SK-N-SH (cell line): ENCODE measurements around the gene CALN1. TPM values are rescaled to one million over a fixed set of nuclear protein-coding genes. Genes with fewer than 3 reads are reported as not detected.

ENCODE experiments used
- CTCF ChIA-PET: fragments of 300-600, 350-600 bp; formaldehyde crosslinking; extraction: SDS; loops from one replicate; lab custom pipeline; 2021; lab: Yijun Ruan, JAX
- POLR2A ChIA-PET: fragments of 350-600 bp; sonication (Branson Sonifier 250); formaldehyde crosslinking; extraction: SDS; loops from one replicate; lab custom pipeline; 2020; ENCODE audit warnings: antibody characterized with exemption, inconsistent platforms; lab: Yijun Ruan, JAX
- DNase-seq: peaks from one replicate; pipeline ENCODE4 v3.0.0; 2012
- H2AFZ ChIP-seq: fragments of 200-600 bp; sonication (generic); 2 replicates; pipeline ENCODE4 v1.8.1; 2016; ENCODE audit warnings: antibody characterized with exemption, mild to moderate bottlenecking, low read depth
- H3F3A ChIP-seq: fragments of 200-600 bp; sonication (generic); replicated peaks from 2 replicates; pipeline ENCODE3; 2016; ENCODE audit warnings: antibody characterized with exemption, mild to moderate bottlenecking; ENCODE audit not compliant: insufficient read depth
- H3K27ac ChIP-seq, 2 experiments: fragments of 200-500 bp in 1 of 2; fragments of 200-600 bp in 1 of 2; sonication (Bioruptor generic) in 1 of 2; sonication (generic), shearing (Covaris generic) in 1 of 2; 2 replicates each; pipeline versions ENCODE4 v1.5.1 to v1.6.1; 2014 to 2016; ENCODE audit warnings: low read depth in 2 of 2, inconsistent platforms in 1 of 2, low read length in 1 of 2, mild to moderate bottlenecking in 1 of 2, mixed read lengths in 1 of 2
- H3K27me3 ChIP-seq: fragments of 200-600 bp; sonication (generic), shearing (Covaris generic); 2 replicates; pipeline ENCODE4 v1.6.1; 2016; ENCODE audit warnings: mixed run types; ENCODE audit not compliant: insufficient read depth
- H3K36me3 ChIP-seq, 2 experiments: fragments of 200-500 bp in 1 of 2; fragments of 200-600 bp in 1 of 2; sonication (Bioruptor generic) in 1 of 2; sonication (generic) in 1 of 2; replicated peaks in 1 of 2; 2 replicates each; pipeline versions ENCODE3 to v1.5.1; 2014 to 2016; ENCODE audit warnings: low read length in 1 of 2, mild to moderate bottlenecking in 1 of 2; ENCODE audit not compliant: insufficient read depth in 2 of 2, control insufficient read depth in 1 of 2
- H3K4me1 ChIP-seq, 2 experiments: fragments of 200-500 bp in 1 of 2; fragments of 200-600 bp in 1 of 2; sonication (Bioruptor generic) in 1 of 2; sonication (generic), shearing (Covaris generic) in 1 of 2; 2 replicates each; pipeline versions ENCODE4 v1.5.1 to v1.6.1; 2014 to 2016; ENCODE audit warnings: low read depth in 1 of 2, low read length in 1 of 2, mixed run types in 1 of 2; ENCODE audit not compliant: insufficient read depth in 2 of 2, control insufficient read depth in 1 of 2
- H3K4me2 ChIP-seq: fragments of 200-600 bp; sonication (generic), shearing (Covaris generic); 2 replicates; pipeline ENCODE4 v1.6.1; 2017; ENCODE audit warnings: mixed run types
- H3K4me3 ChIP-seq, 2 experiments: fragments of 200-500 bp in 1 of 2; fragments of 200-600 bp in 1 of 2; sonication (Bioruptor generic) in 1 of 2; sonication (generic), shearing (Covaris generic) in 1 of 2; 2 replicates each; pipeline versions ENCODE4 v1.5.1 to v1.8.1; 2014 to 2016; ENCODE audit warnings: low read depth in 2 of 2, inconsistent platforms in 1 of 2, low read length in 1 of 2, mild to moderate bottlenecking in 1 of 2, mixed read lengths in 1 of 2, moderate library complexity in 1 of 2
- H3K79me2 ChIP-seq: fragments of 200-600 bp; sonication (generic); 2 replicates; pipeline ENCODE4 v1.8.1; 2017; ENCODE audit warnings: mild to moderate bottlenecking; ENCODE audit not compliant: insufficient read depth
- H3K9ac ChIP-seq: fragments of 200-600 bp; sonication (generic); 2 replicates; pipeline ENCODE4 v1.6.1; 2017; ENCODE audit warnings: mixed run types
- H3K9me2 ChIP-seq: fragments of 200-600 bp; sonication (generic); 2 replicates; pipeline ENCODE4 v1.6.1; 2017; ENCODE audit warnings: mixed run types
- H3K9me3 ChIP-seq: fragments of 200-600 bp; sonication (generic); 2 replicates; pipeline ENCODE4 v1.6.1; 2017; ENCODE audit warnings: mixed run types, mild to moderate bottlenecking, moderate library complexity
- H4K20me1 ChIP-seq: fragments of 200-600 bp; sonication (generic); 2 replicates; pipeline ENCODE4 v1.6.1; 2017; ENCODE audit warnings: mild to moderate bottlenecking, mixed run types; ENCODE audit not compliant: insufficient read depth
- ELF1 ChIP-seq: IDR thresholded peaks from 2 replicates; pipeline ENCODE4 v1.4.0; 2012
- FOXM1 ChIP-seq: IDR thresholded peaks from 2 replicates; pipeline ENCODE4 v1.4.0; 2012; ENCODE audit warnings: low read depth, mild to moderate bottlenecking
- GABPA ChIP-seq: IDR thresholded peaks from 2 replicates; pipeline ENCODE4 v1.4.0; 2012; ENCODE audit warnings: low read depth, mild to moderate bottlenecking
- GATA2 ChIP-seq: sonication (generic); formaldehyde crosslinking; IDR thresholded peaks from 2 replicates; pipeline ENCODE4 v1.5.0; 2020; ENCODE audit warnings: mild to moderate bottlenecking, missing genetic modification reagents
- MEF2A ChIP-seq: IDR thresholded peaks from 2 replicates; pipeline ENCODE4 v1.4.0; 2012; ENCODE audit warnings: low read depth, borderline replicate concordance
- NFIC ChIP-seq: IDR thresholded peaks from 2 replicates; pipeline ENCODE4 v1.4.0; 2012; ENCODE audit warnings: borderline replicate concordance
- NRF1 ChIP-seq: IDR thresholded peaks from 2 replicates; pipeline ENCODE4 v1.6.1; 2012; ENCODE audit warnings: low read depth, mild to moderate bottlenecking, low read length
- RCOR1 ChIP-seq: fragments of 150-350 bp; IDR thresholded peaks from 2 replicates; pipeline ENCODE4 v1.6.1; 2017; ENCODE audit warnings: antibody characterized with exemption, low read length
- TAF1 ChIP-seq: IDR thresholded peaks from 2 replicates; pipeline ENCODE4 v1.6.1; 2012; ENCODE audit warnings: low read depth, mild to moderate bottlenecking, low read length, moderate library complexity, borderline replicate concordance
- TEAD4 ChIP-seq: IDR thresholded peaks from 2 replicates; pipeline ENCODE4 v1.4.0; 2012; ENCODE audit warnings: mild to moderate bottlenecking, borderline replicate concordance; ENCODE audit not compliant: insufficient read depth
- YY1 ChIP-seq: IDR thresholded peaks from 2 replicates; pipeline ENCODE4 v1.4.0; 2012; ENCODE audit warnings: low read depth, mild to moderate bottlenecking
- WGBS: methylation state at CpG from one replicate; pipeline ENCODE4 v1.1.6; 2017; ENCODE audit warnings: low lambda C conversion rate; 5-methylcytosine and 5-hydroxymethylcytosine counted together
- polyA plus RNA-seq, 3 experiments: library from polyadenylated mRNA; depleted of rRNA; stranded (reverse); fragments of >200 nt; gene quantifications; 2 replicates each; pipeline ENCODE4 v1.2.3, GENCODE V29; 2012
- TF ChIP-seq, protein P1 (sequence below): fragments of 150-350 bp; IDR thresholded peaks from 2 replicates; pipeline ENCODE4 v1.6.1; 2017; ENCODE audit warnings: antibody characterized with exemption, low read length, low read depth, borderline replicate concordance
- TF ChIP-seq, protein P2 (sequence below): IDR thresholded peaks from 2 replicates; pipeline ENCODE4 v1.4.0; 2012; ENCODE audit warnings: low read depth, borderline replicate concordance
- TF ChIP-seq, protein P3 (sequence below): IDR thresholded peaks from 2 replicates; pipeline ENCODE4; 2012
- TF ChIP-seq, protein P4 (sequence below): IDR thresholded peaks from 2 replicates; pipeline ENCODE4 v1.6.1; 2012; ENCODE audit warnings: mild to moderate bottlenecking, low read depth, low read length, moderate library complexity
- TF ChIP-seq, protein P5 (sequence below): fragments of 150-350 bp; IDR thresholded peaks from 2 replicates; pipeline ENCODE4 v1.6.1; 2016; ENCODE audit warnings: mild to moderate bottlenecking, low read depth, low read length

Gene CALN1
- polyA plus RNA-seq, 1 of the 3 experiments (the other 2 are of a cell fraction): not detected

DNA sequence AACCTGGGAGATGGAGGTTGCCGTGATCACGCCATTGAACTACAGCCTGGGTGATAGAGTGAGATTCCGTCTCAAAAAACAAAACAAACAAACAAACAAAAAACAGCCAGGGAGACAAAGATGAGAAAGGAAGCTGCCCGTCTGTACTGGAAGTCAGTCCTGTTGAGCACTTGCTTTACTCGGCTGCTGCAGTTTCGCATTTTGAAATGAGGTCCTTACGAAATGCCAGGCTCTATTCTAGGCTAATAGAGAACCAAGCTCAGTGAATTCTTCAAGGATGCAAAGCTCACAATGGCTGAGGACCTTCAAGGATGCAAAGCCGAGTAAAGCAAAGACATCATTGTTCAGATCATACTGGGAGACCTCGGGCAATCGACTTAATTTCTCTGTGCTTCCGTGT, 333.3 kb downstream of the CALN1 start:
- H3K79me2 ChIP-seq: no peaks in the 10 kb centered on the region
- no peak overlapping the region for H3K9ac ChIP-seq
- WGBS: 54% methylated on average over 11 of the region's 11 CpGs
- no peaks in the 10 kb centered on the region for H3K27me3 ChIP-seq
- CTCF ChIA-PET: no interaction called here
- H3F3A ChIP-seq: no peaks in the 10 kb centered on the region
- no peaks in the 10 kb centered on the region for H3K36me3 ChIP-seq
- H3K27ac ChIP-seq: no peak overlapping the region
- H3K4me1 ChIP-seq: no peaks in the 10 kb centered on the region; a peak in 1 of 4 replicates
- H3K4me2 ChIP-seq: no peak overlapping the region
- TF ChIP-seq NFIC (no peak), FOXM1 (no peak), YY1 (no peak)
- TF ChIP-seq, protein P1, sequence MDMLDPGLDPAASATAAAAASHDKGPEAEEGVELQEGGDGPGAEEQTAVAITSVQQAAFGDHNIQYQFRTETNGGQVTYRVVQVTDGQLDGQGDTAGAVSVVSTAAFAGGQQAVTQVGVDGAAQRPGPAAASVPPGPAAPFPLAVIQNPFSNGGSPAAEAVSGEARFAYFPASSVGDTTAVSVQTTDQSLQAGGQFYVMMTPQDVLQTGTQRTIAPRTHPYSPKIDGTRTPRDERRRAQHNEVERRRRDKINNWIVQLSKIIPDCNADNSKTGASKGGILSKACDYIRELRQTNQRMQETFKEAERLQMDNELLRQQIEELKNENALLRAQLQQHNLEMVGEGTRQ: no peak
- no peaks in the 10 kb centered on the region for H3K9me2 ChIP-seq
- no peak for DNase-seq
- no peak overlapping the region for H3K4me3 ChIP-seq
- POLR2A ChIA-PET: no interaction called here
- no peak overlapping the region for H2AFZ ChIP-seq
- H4K20me1 ChIP-seq: no peaks in the 10 kb centered on the region
- 0 out of 2 replicates have a peak, but pooled peaks cover 8% of the 10 kb centered on the region for H3K9me3 ChIP-seq

DNA sequence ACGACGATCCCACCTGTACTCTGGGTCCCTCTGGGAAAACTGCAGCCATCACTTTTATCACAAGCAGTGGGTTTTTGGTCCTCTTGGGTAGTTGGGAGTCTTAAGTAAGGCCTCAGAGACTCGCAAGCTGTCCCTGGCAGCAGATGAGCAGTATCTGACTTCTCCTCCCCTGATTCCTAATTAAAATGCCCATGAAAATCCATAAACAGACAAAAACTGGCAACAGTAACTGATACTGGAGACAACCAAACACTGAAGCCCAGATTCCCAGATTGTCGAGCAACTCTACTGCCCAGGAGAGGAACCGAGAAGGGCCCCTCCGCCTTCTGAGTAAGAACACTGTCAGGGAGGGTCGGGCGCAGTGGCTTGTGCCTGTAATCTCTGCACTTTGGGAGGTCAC, 333.8 kb downstream of the CALN1 start:
- DNase-seq: no peak

More for the DNA sequence above, 333.8 kb downstream of the CALN1 start:
- no peaks in the 10 kb centered on the region; a peak in 1 of 4 replicates for H3K4me1 ChIP-seq
- H3K27ac ChIP-seq: no peak overlapping the region
- WGBS: 56% methylated on average over 8 of the region's 8 CpGs
- H3K36me3 ChIP-seq: no peaks in the 10 kb centered on the region
- 0 out of 2 replicates have a peak, but pooled peaks cover 8% of the 10 kb centered on the region for H3K9me3 ChIP-seq
- H3K9ac ChIP-seq: no peak overlapping the region
- POLR2A ChIA-PET: no interaction called here
- H3F3A ChIP-seq: no peaks in the 10 kb centered on the region
- no peak overlapping the region for H3K4me3 ChIP-seq
- no peaks in the 10 kb centered on the region for H3K79me2 ChIP-seq
- no peaks in the 10 kb centered on the region for H3K27me3 ChIP-seq
- TF ChIP-seq TEAD4 (no peak), TAF1 (no peak), NFIC (no peak), RCOR1 (no peak), GATA2 (CRISPR knock-in tag) (no peak), NRF1 (no peak), ELF1 (no peak), GABPA (no peak), MEF2A (no peak), FOXM1 (no peak)
- TF ChIP-seq, protein P2, sequence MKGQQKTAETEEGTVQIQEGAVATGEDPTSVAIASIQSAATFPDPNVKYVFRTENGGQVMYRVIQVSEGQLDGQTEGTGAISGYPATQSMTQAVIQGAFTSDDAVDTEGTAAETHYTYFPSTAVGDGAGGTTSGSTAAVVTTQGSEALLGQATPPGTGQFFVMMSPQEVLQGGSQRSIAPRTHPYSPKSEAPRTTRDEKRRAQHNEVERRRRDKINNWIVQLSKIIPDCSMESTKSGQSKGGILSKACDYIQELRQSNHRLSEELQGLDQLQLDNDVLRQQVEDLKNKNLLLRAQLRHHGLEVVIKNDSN: no peak
- TF ChIP-seq, protein P3, sequence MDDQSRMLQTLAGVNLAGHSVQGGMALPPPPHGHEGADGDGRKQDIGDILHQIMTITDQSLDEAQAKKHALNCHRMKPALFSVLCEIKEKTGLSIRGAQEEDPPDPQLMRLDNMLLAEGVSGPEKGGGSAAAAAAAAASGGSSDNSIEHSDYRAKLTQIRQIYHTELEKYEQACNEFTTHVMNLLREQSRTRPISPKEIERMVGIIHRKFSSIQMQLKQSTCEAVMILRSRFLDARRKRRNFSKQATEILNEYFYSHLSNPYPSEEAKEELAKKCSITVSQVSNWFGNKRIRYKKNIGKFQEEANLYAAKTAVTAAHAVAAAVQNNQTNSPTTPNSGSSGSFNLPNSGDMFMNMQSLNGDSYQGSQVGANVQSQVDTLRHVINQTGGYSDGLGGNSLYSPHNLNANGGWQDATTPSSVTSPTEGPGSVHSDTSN: no peak
- TF ChIP-seq, protein P4, sequence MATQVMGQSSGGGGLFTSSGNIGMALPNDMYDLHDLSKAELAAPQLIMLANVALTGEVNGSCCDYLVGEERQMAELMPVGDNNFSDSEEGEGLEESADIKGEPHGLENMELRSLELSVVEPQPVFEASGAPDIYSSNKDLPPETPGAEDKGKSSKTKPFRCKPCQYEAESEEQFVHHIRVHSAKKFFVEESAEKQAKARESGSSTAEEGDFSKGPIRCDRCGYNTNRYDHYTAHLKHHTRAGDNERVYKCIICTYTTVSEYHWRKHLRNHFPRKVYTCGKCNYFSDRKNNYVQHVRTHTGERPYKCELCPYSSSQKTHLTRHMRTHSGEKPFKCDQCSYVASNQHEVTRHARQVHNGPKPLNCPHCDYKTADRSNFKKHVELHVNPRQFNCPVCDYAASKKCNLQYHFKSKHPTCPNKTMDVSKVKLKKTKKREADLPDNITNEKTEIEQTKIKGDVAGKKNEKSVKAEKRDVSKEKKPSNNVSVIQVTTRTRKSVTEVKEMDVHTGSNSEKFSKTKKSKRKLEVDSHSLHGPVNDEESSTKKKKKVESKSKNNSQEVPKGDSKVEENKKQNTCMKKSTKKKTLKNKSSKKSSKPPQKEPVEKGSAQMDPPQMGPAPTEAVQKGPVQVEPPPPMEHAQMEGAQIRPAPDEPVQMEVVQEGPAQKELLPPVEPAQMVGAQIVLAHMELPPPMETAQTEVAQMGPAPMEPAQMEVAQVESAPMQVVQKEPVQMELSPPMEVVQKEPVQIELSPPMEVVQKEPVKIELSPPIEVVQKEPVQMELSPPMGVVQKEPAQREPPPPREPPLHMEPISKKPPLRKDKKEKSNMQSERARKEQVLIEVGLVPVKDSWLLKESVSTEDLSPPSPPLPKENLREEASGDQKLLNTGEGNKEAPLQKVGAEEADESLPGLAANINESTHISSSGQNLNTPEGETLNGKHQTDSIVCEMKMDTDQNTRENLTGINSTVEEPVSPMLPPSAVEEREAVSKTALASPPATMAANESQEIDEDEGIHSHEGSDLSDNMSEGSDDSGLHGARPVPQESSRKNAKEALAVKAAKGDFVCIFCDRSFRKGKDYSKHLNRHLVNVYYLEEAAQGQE: no peak
- TF ChIP-seq, protein P5, sequence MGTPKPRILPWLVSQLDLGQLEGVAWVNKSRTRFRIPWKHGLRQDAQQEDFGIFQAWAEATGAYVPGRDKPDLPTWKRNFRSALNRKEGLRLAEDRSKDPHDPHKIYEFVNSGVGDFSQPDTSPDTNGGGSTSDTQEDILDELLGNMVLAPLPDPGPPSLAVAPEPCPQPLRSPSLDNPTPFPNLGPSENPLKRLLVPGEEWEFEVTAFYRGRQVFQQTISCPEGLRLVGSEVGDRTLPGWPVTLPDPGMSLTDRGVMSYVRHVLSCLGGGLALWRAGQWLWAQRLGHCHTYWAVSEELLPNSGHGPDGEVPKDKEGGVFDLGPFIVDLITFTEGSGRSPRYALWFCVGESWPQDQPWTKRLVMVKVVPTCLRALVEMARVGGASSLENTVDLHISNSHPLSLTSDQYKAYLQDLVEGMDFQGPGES: no peak
- TF ChIP-seq, all 33 proteins: peak for 0
- no peaks in the 10 kb centered on the region for H4K20me1 ChIP-seq
- no peak overlapping the region for H3K4me2 ChIP-seq
- no peaks in the 10 kb centered on the region for H3K9me2 ChIP-seq
- CTCF ChIA-PET: no interaction called here
- H2AFZ ChIP-seq: no peak overlapping the region
